Measurements from ENCODE around the gene P2RX2.

DNA sequence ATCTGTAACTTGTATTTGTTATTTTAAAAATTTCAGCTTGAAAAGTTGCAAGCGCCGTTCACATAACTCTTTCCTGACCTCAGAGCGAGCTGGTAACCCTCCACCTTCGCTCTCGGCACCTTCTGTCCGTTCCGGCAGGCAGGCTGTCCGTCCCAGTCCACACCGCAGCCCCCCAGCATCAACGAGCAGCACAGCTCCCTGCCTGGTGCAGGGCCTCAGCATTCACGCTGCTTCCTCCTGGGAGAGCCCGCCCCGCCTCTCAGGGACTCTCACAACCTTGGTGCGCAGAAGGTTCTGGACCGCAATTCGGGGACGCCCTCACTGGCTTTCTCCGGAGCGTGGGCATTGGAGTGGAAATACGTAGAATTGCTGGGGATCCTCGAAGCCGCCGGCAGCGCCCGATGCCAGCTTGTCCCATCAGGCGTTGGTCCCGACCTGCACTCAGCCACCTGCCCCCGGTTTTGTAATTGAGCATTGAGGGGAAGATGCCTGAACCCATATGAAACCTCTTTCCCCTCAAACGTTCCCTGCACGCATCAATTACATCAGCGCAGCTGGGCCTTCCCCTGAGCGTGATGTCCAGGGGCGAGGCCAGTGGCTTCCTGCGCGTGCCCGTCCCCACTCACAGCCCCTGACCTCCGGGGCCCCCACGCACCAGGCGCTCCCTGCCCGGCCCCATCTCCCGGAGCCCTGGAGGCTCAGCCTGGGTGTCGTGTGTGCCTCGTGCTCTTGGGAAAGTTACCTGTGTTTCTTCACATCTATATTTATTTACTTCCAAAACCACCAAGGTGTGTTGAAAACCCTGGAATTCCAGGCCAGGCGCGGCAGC is 27.3 kb upstream of the P2RX2 start:
- TF ChIP-seq POU2F2 (IDR thresholded peaks at IDR 0.05; ENCODE audit: low read depth, low read length): no peak
- TF ChIP-seq TAF1 (IDR thresholded peaks at IDR 0.05; ENCODE audit: low read depth, low read length): no peak
- no peak for TF ChIP-seq POLR2A (IDR thresholded peaks at IDR 0.05; ENCODE audit: low read depth, low read length)

Data from GM12891 (cell line).